GDM1 (cell line): Measurements from ENCODE around the gene UGT1A6.

Source experiments
- DNase-seq: peaks from one replicate; lab custom pipeline; 2025; lab: John Stamatoyannopoulos, UW

The UGT1A6 gene

DNA sequence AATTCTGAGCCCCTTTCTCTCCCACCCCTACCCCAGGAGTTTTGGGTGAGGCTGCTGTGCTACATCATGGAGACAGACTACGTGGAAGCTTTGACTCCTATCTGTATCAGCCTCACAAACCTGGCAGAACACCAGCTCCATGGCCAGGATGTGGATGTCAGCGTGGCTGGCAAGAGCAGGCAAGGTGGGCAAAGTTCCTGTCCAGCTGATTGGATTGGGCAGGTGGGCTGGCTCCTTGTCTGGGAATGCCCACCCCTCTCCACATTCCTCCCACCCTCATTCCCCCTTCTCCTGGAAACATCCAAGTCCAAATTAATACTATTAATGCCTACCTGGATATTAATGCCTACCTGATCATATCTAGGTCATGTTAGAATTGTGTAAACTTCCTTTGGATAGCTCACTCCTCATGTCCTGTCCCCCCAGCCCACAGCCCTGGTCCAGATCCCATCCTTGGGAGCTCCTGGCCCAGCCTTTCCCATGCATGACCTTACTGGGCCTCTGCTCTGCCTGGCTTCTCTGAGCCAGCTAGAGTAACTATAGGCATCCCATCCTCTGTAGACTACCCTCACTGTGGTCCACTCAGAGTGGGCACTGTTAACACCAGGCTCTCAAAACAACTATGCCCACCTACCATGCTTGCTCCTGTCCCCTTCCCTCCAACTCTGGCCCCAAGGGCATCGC lies 109.6 kb downstream of the UGT1A6 start:
- no peak for DNase-seq

DNA sequence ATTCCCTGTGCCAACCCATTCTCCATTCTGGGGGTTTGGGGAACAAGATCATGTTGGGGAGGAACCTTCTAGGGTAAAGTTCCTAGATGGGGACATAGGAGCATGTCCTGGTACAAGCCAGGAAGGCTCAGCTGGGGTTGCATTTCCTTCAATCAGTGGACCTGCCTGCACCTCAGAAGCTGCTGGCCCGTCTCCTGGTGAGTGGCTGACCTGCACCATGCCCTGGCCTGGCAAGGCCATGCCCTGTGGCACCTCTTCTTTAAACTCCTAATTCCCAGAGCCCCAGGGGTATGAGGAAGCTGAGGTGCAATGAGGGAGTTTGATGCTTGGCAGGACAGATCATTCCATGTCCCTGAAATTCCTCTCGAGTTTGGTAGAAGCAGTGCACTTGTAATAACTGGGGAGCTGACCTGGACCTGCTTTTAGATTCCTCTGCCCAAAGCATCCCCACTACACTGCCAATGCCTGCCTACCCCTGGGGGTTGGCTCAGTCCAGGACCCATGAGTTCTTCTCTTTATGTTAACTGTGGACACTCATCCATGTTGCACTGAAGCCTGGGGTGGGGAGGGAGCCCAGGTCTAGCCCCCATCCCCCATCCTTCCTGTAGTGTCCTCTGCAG lies 110.7 kb downstream of the UGT1A6 start:
- no peak for DNase-seq

- no peak for DNase-seq
These were observed 111.3 kb downstream of the UGT1A6 start for GRCh38 chr2:233803994-233804393.

DNA sequence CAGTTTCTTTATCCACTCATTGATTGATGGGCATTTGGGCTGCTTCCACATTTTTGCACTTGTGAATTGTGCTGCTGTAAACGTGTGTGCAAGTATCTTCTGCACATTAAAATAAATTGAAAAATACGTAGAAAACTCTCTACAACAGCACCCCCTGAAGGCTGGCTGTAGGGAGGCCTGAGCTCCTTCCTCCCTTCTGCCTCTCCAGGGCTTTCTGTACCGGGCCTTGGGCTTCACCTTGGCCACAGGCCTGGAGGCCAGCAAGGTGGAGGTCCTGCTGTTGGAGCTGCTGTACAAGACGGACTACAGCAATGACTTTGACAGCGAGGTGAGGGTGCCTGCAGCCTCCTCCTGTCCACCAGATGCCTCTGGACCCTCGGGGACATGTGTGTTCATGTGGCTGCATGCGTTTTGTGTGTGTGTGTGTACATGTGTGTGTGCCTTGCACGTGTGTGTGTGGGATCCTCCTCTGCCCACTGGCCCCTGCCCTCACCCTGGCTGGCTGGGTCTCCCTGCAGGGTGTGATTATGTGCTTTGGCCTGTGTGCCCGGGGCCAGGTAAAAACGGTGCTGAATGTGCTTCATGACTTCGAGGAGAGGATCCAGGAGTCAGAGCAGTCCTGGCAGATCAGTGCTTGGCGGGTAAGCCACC lies 114.7 kb downstream of the UGT1A6 start:
- no peak for DNase-seq

GRCh38 chr2:233807966-233808935 lies 115.6 kb downstream of the UGT1A6 start:
- DNase-seq = no peak

- DNase-seq = no peak
These were observed 117.7 kb downstream of the UGT1A6 start for GRCh38 chr2:233810385-233810784.

GRCh38 chr2:233811087-233811486 lies 118.4 kb downstream of the UGT1A6 start:
- DNase-seq = no peak

DNA sequence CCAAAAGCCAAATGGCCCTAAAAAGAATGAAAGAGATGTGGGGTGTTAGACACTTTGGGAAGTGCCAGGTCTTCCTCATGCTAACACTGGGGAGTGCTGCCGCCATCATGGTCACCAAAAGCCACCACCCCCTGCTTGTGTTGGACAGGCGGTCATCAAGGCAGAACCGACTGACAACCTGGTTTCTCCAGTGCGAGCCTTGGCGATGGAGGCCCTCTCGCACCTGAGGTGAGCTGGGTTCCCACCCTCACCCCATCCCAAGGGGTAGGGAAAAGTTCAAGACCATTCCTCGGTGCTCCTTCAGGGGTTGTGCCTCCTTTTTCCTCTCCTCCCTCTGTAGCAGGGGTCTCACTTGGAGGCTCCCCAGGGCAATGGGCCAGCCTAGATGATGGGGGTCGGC lies 119.0 kb downstream of the UGT1A6 start:
- no peak for DNase-seq

GRCh38 chr2:233813236-233814055 lies 120.8 kb downstream of the UGT1A6 start:
- DNase-seq = no peak

- DNase-seq = no peak
These were observed 121.6 kb downstream of the UGT1A6 start for GRCh38 chr2:233814056-233814835.

- DNase-seq = no peak
These were observed 123.2 kb downstream of the UGT1A6 start for GRCh38 chr2:233815861-233816260.

DNA sequence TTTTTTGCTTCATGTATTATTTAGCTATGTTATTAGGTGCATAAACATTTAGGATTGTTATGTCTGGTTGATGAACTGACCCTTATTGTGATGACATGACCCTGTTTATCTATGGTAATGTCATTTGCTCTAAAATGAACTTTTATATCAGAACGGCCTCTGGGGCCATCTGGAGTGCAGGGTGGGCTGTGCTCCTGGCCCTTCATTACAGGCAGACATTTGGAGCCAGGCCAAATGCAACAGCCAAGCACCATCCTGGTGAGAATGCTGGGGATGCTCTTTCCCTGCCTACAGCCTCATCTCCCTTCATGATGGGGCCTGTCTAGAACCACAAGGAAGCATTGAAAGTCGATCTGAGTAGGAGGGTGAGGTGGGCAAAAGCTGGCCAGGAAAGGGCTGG lies 123.6 kb downstream of the UGT1A6 start:
- DNase-seq = no peak

DNA sequence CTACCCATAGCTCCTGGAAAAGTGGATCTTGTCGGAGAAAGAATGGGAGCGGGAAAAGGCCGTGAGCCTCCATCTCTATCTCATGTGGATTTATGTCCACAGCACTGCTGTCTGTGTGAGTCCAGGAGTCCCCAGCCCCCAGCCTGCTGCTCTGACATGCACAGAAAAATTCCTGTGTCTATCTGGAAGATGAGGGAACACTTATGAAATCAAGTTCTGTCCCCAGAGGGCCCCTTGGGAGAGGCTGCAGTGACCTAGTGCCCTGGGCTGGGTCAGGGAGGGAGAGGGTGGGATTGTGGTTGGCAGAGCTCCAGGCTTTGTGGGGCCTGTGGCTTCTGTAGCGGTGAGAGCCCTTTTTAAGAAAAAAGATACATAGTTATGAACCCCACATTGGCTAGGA lies 124.1 kb downstream of the UGT1A6 start:
- no peak for DNase-seq

- no peak for DNase-seq
These were observed 124.7 kb downstream of the UGT1A6 start for GRCh38 chr2:233817361-233817911.

DNA sequence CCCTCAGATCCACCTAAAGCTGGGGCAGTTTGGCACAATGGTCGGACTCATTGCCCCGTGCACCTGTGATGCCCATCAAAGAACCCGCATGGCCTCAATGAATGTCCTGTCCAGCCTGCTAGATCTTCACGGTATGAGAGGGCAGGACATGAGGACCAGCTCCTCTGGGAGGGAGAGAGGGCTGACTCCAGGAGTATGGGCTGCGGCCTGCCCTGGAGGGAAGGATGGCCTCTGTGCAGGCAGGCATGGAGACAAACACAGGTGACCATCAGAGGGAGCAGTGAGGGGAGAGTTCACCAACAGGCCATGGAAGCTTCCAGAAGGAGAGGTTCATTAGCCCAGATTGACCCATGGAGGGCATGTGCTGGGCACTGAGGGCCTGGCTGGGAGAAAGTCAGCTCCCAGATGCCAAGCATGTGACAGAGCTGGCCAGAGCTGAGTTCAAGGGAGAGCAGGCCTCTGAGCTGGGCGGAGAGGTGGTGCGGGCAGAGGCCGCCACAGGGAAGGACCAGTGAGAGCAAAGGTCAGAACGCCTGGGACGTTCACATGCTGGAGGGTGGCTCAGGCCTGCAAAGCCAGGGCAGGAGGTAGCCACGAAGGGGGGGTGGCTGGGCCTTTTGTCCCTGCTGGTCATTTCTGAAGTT lies 125.4 kb downstream of the UGT1A6 start:
- no peak for DNase-seq

DNA sequence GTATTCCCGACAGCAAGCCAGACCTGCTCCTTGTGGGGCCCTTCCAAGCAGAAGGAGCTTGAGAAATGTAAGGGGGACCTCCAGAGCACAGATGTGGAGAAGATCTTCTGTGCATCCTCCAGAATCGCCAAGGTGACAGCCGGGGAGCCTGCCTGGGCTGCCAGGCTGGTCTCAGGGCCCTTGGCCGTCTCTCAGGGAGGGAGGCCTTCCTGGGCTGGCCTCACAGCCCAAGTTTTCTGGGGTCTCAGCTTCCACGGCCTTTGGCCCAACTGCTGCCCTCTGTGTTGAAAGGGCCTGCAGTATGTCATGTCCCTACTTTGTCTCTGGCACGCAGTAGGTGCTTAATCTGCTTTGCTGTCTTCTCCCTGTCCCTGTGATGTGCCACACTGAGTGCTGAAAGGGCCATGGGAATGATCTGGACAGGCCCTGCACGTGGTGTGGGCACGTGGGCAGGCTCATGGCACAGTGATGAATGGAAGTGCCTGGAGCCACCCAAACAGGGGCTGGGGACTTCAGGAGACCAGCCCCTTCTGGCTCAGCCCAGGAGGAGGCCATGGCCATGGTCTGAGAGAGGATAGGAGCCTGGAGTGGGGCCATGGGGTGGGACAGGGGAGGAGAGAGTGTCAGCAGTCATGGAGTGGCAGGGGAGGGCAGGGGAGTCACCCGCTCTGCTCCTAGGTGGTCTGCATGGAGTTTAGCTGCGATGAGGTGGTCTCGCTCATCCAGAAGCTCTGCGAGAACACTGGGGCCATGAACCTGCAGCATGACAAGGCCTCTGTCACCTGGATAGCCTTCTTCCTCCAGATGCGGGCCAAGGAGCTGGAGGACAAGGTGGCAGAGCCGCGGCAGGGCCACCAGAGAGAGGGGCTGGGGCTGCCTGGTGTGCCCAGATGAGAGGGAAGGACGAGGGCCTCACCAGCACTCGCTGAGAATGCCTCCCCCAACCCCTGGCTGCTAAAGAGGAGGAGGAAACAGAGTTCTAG lies 126.2 kb downstream of the UGT1A6 start:
- DNase-seq = no peak

DNA sequence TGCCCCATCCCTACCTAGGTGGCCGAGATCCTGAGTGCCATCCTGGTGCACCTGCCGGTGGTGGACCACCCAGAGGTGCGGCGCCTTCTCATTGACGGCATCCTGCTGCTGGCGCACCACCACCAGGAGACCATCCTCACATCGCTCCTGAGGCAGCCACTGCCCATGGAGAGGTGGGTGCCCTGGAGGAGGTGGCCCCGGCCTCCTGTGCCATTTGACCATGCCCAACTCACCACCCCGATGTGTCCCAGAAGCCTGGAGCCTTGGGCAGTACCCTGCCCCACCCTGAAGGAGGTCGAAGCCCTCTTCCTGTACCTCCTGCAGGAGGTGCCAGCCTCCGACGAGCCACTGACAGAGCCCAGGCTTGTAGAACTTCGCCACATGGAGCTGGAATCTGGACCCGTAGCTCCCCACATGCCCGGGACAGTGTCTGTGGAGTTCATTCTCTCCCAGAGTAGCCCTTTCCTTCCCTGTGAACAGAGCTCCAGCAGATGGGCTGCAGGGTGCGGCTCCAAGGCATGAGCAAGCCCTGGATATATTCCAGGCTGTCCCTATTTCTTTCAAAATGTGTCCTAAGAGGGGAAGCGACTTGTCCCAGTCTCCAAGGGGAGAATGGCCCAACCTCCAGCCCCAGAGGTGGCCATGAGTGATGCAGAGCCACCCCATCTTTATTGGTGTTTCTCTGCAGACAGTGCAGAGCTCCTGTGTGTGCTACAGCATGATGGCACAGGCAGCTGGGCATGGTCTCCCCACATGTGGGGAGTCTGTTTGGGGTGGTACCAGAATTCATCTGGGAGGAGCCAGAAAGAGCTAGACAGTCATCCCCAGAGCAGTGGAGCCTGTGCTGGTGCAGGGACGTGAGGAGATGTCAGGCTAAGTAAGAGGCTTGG lies 127.4 kb downstream of the UGT1A6 start:
- no peak for DNase-seq

DNA sequence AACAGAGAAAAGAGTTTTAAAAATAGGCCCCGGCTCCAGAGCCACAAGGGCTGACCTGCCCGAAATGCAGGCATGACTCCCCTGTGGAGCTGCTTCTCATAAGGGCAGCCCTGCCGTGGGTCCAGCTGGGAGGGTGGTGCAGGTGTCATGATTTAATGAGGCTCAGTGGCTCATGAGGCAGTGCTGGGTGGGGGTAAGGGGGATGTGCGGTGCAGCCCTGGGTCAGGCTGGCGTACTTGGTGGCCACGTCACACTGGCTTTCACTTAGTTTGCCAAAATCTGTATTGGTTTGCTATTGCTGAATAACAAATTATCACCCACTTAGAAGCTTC lies 128.1 kb downstream of the UGT1A6 start:
- no peak for DNase-seq
